Measurements from ENCODE around the gene NECTIN1.

NECTIN1 gene

DNA sequence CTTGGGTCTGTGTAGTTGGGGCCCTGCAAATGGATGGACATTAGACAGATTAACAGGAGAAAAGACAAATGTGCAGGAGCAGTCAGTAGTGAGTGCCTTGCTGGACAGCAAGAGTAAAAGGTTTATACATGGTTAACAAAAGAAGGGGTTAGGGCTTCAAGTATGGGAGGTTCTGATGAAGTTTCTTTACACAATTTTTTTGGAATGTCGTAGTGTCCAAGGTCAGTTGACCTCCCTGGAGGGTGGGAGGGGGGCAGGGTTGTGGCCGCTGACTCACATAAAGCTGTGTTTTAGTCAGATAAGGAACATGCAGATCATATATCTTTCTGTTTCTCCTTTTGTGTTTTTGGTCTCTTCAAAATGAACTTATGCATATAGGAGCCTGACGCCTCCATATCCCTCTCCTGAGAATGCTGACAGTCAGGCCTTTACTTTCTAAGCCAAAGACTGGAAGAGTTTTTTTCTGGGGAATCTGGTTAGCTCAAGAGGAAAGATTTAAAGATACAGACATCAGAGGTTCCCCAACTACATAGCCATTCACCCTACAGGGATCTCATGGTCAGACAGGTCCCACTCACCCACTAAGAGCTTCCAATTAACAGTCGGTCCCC is 134.3 kb downstream of the NECTIN1 start:
- H3K36me3 ChIP-seq (replicated peaks; ENCODE audit: low read depth, low read length): no peaks in the 10 kb centered on the region
- peaks cover 6% of the 10 kb centered on the region for H3K4me1 ChIP-seq (ENCODE audit: low read length)
- H3K79me2 ChIP-seq (ENCODE audit: low read length): no peaks in the 10 kb centered on the region
- H3K4me2 ChIP-seq (ENCODE audit: low read length): no peak overlapping the region
- no peak overlapping the region for H2AFZ ChIP-seq (ENCODE audit: low read depth, low read length)
- TF ChIP-seq, protein P1, sequence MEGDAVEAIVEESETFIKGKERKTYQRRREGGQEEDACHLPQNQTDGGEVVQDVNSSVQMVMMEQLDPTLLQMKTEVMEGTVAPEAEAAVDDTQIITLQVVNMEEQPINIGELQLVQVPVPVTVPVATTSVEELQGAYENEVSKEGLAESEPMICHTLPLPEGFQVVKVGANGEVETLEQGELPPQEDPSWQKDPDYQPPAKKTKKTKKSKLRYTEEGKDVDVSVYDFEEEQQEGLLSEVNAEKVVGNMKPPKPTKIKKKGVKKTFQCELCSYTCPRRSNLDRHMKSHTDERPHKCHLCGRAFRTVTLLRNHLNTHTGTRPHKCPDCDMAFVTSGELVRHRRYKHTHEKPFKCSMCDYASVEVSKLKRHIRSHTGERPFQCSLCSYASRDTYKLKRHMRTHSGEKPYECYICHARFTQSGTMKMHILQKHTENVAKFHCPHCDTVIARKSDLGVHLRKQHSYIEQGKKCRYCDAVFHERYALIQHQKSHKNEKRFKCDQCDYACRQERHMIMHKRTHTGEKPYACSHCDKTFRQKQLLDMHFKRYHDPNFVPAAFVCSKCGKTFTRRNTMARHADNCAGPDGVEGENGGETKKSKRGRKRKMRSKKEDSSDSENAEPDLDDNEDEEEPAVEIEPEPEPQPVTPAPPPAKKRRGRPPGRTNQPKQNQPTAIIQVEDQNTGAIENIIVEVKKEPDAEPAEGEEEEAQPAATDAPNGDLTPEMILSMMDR (IDR thresholded peaks at IDR 0.05; ENCODE audit: low read depth, low read length): no peak
- TF ChIP-seq EZH2phosphoT487 (IDR thresholded peaks at IDR 0.05; ENCODE audit: low read depth): no peak
- H3K9ac ChIP-seq (ENCODE audit: low read length): no peak overlapping the region
- no peak overlapping the region for H3K27ac ChIP-seq (ENCODE audit: low read length)
- peaks cover 2% of the 10 kb centered on the region; the same call in 1 of the 2 replicates for H3K27me3 ChIP-seq (ENCODE audit: low read depth, low read length)
- H3K4me3 ChIP-seq (ENCODE audit: low read length): no peak overlapping the region
- H4K20me1 ChIP-seq (ENCODE audit: insufficient read depth, low read length): no peaks in the 10 kb centered on the region
- no peaks in the 10 kb centered on the region for H3K9me3 ChIP-seq (ENCODE audit: insufficient read depth, low read length)

DNA sequence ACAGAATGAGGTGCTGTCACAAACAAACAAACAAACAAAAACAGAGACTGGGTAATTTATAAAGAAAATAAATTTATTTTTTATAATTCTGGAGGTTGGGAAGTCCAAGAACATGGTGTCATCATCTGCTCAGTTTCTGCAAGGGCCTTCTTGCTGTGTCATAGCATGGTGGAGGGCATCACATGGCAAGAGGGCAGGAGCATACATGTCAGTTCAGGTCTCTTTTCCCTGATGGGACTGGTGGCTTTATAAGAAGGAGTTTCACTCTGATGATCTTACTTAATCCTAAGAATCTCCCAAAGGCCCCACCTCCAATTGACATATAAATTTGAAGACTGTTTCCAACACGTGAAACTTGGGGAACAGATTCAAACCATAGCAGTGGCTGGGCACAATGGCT is 135.7 kb downstream of the NECTIN1 start:
- H3K36me3 ChIP-seq (replicated peaks; ENCODE audit: low read depth, low read length): no peaks in the 10 kb centered on the region
- H3K79me2 ChIP-seq (ENCODE audit: low read length): no peaks in the 10 kb centered on the region
- H3K27me3 ChIP-seq (ENCODE audit: low read depth, low read length): peaks cover 2% of the 10 kb centered on the region; the same call in 1 of the 2 replicates
- no peak overlapping the region for H3K9ac ChIP-seq (ENCODE audit: low read length)
- H3K9me3 ChIP-seq (ENCODE audit: insufficient read depth, low read length): no peaks in the 10 kb centered on the region
- H4K20me1 ChIP-seq (ENCODE audit: insufficient read depth, low read length): no peaks in the 10 kb centered on the region
- H3K4me3 ChIP-seq (ENCODE audit: low read length): no peak overlapping the region
- H2AFZ ChIP-seq (ENCODE audit: low read depth, low read length): no peak overlapping the region
- H3K27ac ChIP-seq (ENCODE audit: low read length): no peak overlapping the region
- peaks cover 5% of the 10 kb centered on the region; the same call in 1 of the 2 replicates for H3K4me1 ChIP-seq (ENCODE audit: low read length)
- TF ChIP-seq, protein P1 (IDR thresholded peaks at IDR 0.05; ENCODE audit: low read depth, low read length): no peak
- TF ChIP-seq EZH2phosphoT487 (IDR thresholded peaks at IDR 0.05; ENCODE audit: low read depth): no peak
- H3K4me2 ChIP-seq (ENCODE audit: low read length): no peak overlapping the region

DNA sequence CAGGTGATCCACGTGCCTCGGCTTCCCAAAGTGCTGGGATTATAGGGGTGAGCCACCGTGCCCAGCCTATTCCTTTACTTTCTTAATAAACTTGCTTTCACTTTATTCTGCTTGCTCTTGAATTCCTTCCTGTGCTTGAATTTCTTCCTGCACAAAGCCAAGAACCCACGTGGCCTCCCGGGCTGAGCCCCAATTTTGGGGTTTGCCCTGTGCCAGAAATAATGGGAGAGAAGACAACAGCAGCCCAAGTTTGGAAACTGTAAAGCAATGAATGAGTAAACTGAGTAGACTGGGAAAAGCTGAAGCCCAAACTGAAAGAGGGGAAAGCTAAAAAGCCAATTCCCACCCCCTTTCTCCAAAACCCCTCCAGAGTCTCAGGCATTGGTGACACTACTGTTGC is 136.4 kb downstream of the NECTIN1 start:
- no peak for TF ChIP-seq EZH2phosphoT487 (IDR thresholded peaks at IDR 0.05; ENCODE audit: low read depth)
- TF ChIP-seq, protein P1 (IDR thresholded peaks at IDR 0.05; ENCODE audit: low read depth, low read length): no peak
- H2AFZ ChIP-seq (ENCODE audit: low read depth, low read length): no peak overlapping the region
- H3K4me3 ChIP-seq (ENCODE audit: low read length): no peak overlapping the region
- H3K4me2 ChIP-seq (ENCODE audit: low read length): no peak overlapping the region
- H3K9ac ChIP-seq (ENCODE audit: low read length): no peak overlapping the region
- H3K27ac ChIP-seq (ENCODE audit: low read length): no peak overlapping the region
- peaks cover 5% of the 10 kb centered on the region; the same call in 1 of the 2 replicates for H3K4me1 ChIP-seq (ENCODE audit: low read length)
- H3K27me3 ChIP-seq (ENCODE audit: low read depth, low read length): peaks cover 2% of the 10 kb centered on the region; the same call in 1 of the 2 replicates
- no peaks in the 10 kb centered on the region for H3K9me3 ChIP-seq (ENCODE audit: insufficient read depth, low read length)
- H3K79me2 ChIP-seq (ENCODE audit: low read length): no peaks in the 10 kb centered on the region
- no peaks in the 10 kb centered on the region for H3K36me3 ChIP-seq (replicated peaks; ENCODE audit: low read depth, low read length)
- no peaks in the 10 kb centered on the region for H4K20me1 ChIP-seq (ENCODE audit: insufficient read depth, low read length)

DNA sequence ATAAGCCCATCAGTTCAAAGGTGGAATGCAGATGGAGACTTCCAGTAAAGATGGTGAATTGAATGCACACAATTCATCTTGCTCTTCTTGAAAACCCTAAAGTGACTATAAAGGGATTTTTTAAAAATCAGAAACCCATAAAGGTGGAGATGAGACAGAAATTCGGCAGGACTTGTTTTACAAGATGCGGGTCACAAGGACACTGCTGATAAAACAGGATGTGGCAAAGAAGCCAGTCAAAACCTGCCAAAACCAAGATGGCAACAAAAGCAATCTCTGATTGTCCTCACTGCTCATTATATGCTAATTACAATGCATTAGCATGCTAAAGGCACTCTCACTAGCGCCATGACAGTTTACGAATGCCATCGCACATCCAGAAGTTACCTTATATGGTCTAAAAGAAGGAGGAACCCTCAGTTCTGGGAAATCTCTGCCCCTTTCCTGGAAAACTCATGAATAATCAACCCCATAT is 137.1 kb downstream of the NECTIN1 start:
- H3K36me3 ChIP-seq (replicated peaks; ENCODE audit: low read depth, low read length): no peaks in the 10 kb centered on the region
- no peak overlapping the region for H3K27ac ChIP-seq (ENCODE audit: low read length)

More for the DNA sequence above, 137.1 kb downstream of the NECTIN1 start:
- Histone ChIP-seq H3K4me3 (ENCODE audit: low read length) (no peak overlapping the region), H3K9ac (ENCODE audit: low read length) (no peak overlapping the region), H3K4me2 (ENCODE audit: low read length) (no peak overlapping the region), H3K79me2 (ENCODE audit: low read length) (no peaks in the 10 kb centered on the region), H3K9me3 (ENCODE audit: insufficient read depth, low read length) (no peaks in the 10 kb centered on the region), H2AFZ (ENCODE audit: low read depth, low read length) (no peak overlapping the region), H3K27me3 (ENCODE audit: low read depth, low read length) (peaks cover 2% of the 10 kb centered on the region; the same call in 1 of the 2 replicates), H4K20me1 (ENCODE audit: insufficient read depth, low read length) (no peaks in the 10 kb centered on the region), H3K4me1 (ENCODE audit: low read length) (peaks cover 5% of the 10 kb centered on the region; the same call in 1 of the 2 replicates)
- TF ChIP-seq, protein P1 (IDR thresholded peaks at IDR 0.05; ENCODE audit: low read depth, low read length): no peak
- TF ChIP-seq EZH2phosphoT487 (IDR thresholded peaks at IDR 0.05; ENCODE audit: low read depth): no peak
